Endothelial cell of umbilical vein (primary cell): ENCODE data around the gene NOP58. TPM values are rescaled to one million over a fixed set of nuclear protein-coding genes. Genes with fewer than 3 reads are reported as not detected.

Source experiments
- BruUV-seq: library from RNA; stranded (reverse); fragments of 400-500 nt; replicated peaks from 2 replicates; lab custom pipeline; 2021; lab: Mats Ljungman, UMichigan
- CTCF ChIA-PET: fragments of 300-600, 350-600 bp; sonication (Branson Sonifier 250); formaldehyde crosslinking; loops from one replicate; lab custom pipeline; 2021; ENCODE audit warnings: antibody characterized with exemption, inconsistent platforms; lab: Charles Lee
- POLR2A ChIA-PET: fragments of 300-600, 350-600 bp; sonication (Branson Sonifier 250); formaldehyde crosslinking; loops from one replicate; lab custom pipeline; 2021; ENCODE audit warnings: antibody characterized with exemption, inconsistent platforms; lab: Charles Lee
- DNase-seq: peaks from one replicate; pipeline ENCODE4 v3.0.0-alpha.2; 2011; ENCODE audit warnings: low read depth, low spot score
- FAIRE-seq: peaks from 2 replicates; lab custom pipeline; 2011; peaks lifted over from hg19 to GRCh38; lab: Jason Lieb, UNC
- H2AFZ ChIP-seq: 2 replicates; pipeline ENCODE4 v1.6.0; 2012; ENCODE audit warnings: low read depth, low read length, control low read depth, inconsistent platforms
- H3K27ac ChIP-seq: 2 replicates; pipeline ENCODE4 v1.5.1; 2011; ENCODE audit warnings: low read depth, mild to moderate bottlenecking, control low read depth, low read length, moderate library complexity; ENCODE audit not compliant: insufficient read depth
- H3K27me3 ChIP-seq, 2 experiments: 2 replicates each; pipeline versions ENCODE4 v1.6.0 to v1.6.1; 2011; ENCODE audit warnings: low read length in 2 of 2, mixed read lengths in 1 of 2; ENCODE audit not compliant: control insufficient read depth in 2 of 2, insufficient read depth in 2 of 2
- H3K36me3 ChIP-seq, 2 experiments: 2 replicates in 1 of 2; 3 replicates in 1 of 2; pipeline ENCODE4 v1.5.1; 2011; ENCODE audit warnings: low read length in 2 of 2, mild to moderate bottlenecking in 1 of 2, moderate library complexity in 1 of 2; ENCODE audit not compliant: control insufficient read depth in 2 of 2, insufficient read depth in 2 of 2; ENCODE audit errors: extremely low read depth in 1 of 2
- H3K4me1 ChIP-seq: 3 replicates; pipeline ENCODE4 v1.5.1; 2011; ENCODE audit warnings: mild to moderate bottlenecking, low read length; ENCODE audit not compliant: control insufficient read depth, insufficient read depth; ENCODE audit errors: extremely low read depth
- H3K4me2 ChIP-seq: 2 replicates; pipeline ENCODE4 v1.6.1; 2011; ENCODE audit warnings: low read length, control low read depth, mixed read lengths; ENCODE audit not compliant: insufficient read depth
- H3K4me3 ChIP-seq, 3 experiments: fragments of 200-600 bp in 1 of 3; sonication (generic), shearing (Covaris generic) in 1 of 3; replicated peaks in 1 of 3; 2 replicates each; pipeline ENCODE4 v1.5.1; 2011 to 2016; ENCODE audit warnings: control low read depth in 3 of 3, low read length in 3 of 3, mild to moderate bottlenecking in 2 of 3, inconsistent platforms in 1 of 3, low read depth in 1 of 3, moderate library complexity in 1 of 3; ENCODE audit not compliant: insufficient read depth in 1 of 3
- H3K79me2 ChIP-seq: 2 replicates; pipeline ENCODE4 v1.6.0; 2012; ENCODE audit warnings: low read length, inconsistent platforms; ENCODE audit not compliant: control insufficient read depth, insufficient read depth
- H3K9ac ChIP-seq: replicated peaks from 2 replicates; pipeline ENCODE3; 2011; ENCODE audit warnings: low read length, control low read depth; ENCODE audit not compliant: insufficient read depth; ENCODE audit errors: extremely low read depth
- H3K9me1 ChIP-seq: replicated peaks from 3 replicates; pipeline ENCODE4 v1.6.0; 2011; ENCODE audit warnings: mild to moderate bottlenecking, low read length; ENCODE audit not compliant: control insufficient read depth, insufficient read depth; ENCODE audit errors: extremely low read depth
- H3K9me3 ChIP-seq: replicated peaks from 2 replicates; pipeline ENCODE4 v1.5.1; 2012; ENCODE audit warnings: low read length, inconsistent platforms; ENCODE audit not compliant: control insufficient read depth, insufficient read depth
- H4K20me1 ChIP-seq: replicated peaks from 2 replicates; pipeline ENCODE3; 2011; ENCODE audit warnings: mild to moderate bottlenecking, low read length; ENCODE audit not compliant: control insufficient read depth, insufficient read depth; ENCODE audit errors: extremely low read depth
- EZH2 ChIP-seq: IDR thresholded peaks from 2 replicates; pipeline ENCODE4 v1.6.1; 2012; ENCODE audit warnings: borderline replicate concordance, low read depth, mild to moderate bottlenecking, moderate library complexity, low read length, inconsistent platforms; ENCODE audit not compliant: severe bottlenecking
- FOS ChIP-seq: IDR thresholded peaks from 2 replicates; pipeline ENCODE4 v1.6.1; 2011; ENCODE audit warnings: mild to moderate bottlenecking, low read length, moderate library complexity, borderline replicate concordance; ENCODE audit not compliant: insufficient read depth
- GATA2 ChIP-seq: IDR thresholded peaks from 2 replicates; pipeline ENCODE4 v1.7.0; 2011; ENCODE audit warnings: low read depth, mild to moderate bottlenecking, moderate library complexity, mixed read lengths, low read length; ENCODE audit not compliant: insufficient read length, insufficient read depth
- JUN ChIP-seq: IDR thresholded peaks from 2 replicates; pipeline ENCODE4 v1.6.1; 2011; ENCODE audit warnings: borderline replicate concordance, low read depth; ENCODE audit not compliant: insufficient read length, insufficient read depth
- MYC ChIP-seq: IDR thresholded peaks from one replicate; pipeline ENCODE4 v1.6.1; 2011; ENCODE audit warnings: mild to moderate bottlenecking, low read depth, low read length
- POLR2A ChIP-seq: IDR thresholded peaks from 2 replicates; pipeline ENCODE4 v1.6.1; 2012; ENCODE audit warnings: low read depth, mild to moderate bottlenecking, control low read depth, low read length
- POLR2AphosphoS5 ChIP-seq: IDR thresholded peaks from 2 replicates; pipeline ENCODE4 v1.6.1; 2012; ENCODE audit warnings: low read depth, mild to moderate bottlenecking, control low read depth, low read length, moderate library complexity; ENCODE audit not compliant: insufficient read depth
- dilution Hi-C: fragments of 300-500 bp; cut with MboI; formaldehyde crosslinking; loops from one replicate; pipeline ENCODE4 v1.15.0; 2019; ENCODE audit warnings: low sequenced_read_pairs; ENCODE audit not compliant: extremely low pct_ligation_motif_present
- intact Hi-C: fragments of 100-400 bp; cut with micrococcal nuclease; formaldehyde crosslinking; loops from one replicate; pipeline ENCODE4 v1.10.0; 2022
- polyA plus RNA-seq, 4 experiments: library from polyadenylated mRNA; depleted of rRNA in 3 of 4; stranded (reverse) in 3 of 4; unstranded in 1 of 4; fragments of >200 nt; gene quantifications; 2 replicates each; pipeline versions ENCODE4 v1.2.1 to v1.2.3, GENCODE V29; 2011 to 2012; ENCODE audit warnings: missing spikeins in 1 of 4
- total RNA-seq: library from RNA; stranded (reverse); gene quantifications from 2 replicates; pipeline ENCODE4 v1.2.3, GENCODE V29; 2021
- TF ChIP-seq, protein P1 (sequence below), 2 donors: IDR thresholded peaks; 1 replicate in 1 of 2; 2 replicates in 1 of 2; pipeline ENCODE4 v1.5.1; 2011; ENCODE audit warnings: low read length in 2 of 2, mild to moderate bottlenecking in 2 of 2, moderate library complexity in 2 of 2, control low read depth in 1 of 2, inconsistent platforms in 1 of 2, low read depth in 1 of 2; ENCODE audit not compliant: insufficient read depth in 1 of 2; ENCODE audit errors: extremely low read depth in 1 of 2
- TF ChIP-seq, protein P2 (sequence below): IDR thresholded peaks from 2 replicates; pipeline ENCODE4 v1.6.1; 2011; ENCODE audit not compliant: insufficient read depth, insufficient read length

The NOP58 gene
- total and polyA plus RNA-seq, 2 donors (not counting 3 experiments of a cell fraction or from before 2014, with no cell fraction given), result 21.7 to 71.4 TPM

DNA sequence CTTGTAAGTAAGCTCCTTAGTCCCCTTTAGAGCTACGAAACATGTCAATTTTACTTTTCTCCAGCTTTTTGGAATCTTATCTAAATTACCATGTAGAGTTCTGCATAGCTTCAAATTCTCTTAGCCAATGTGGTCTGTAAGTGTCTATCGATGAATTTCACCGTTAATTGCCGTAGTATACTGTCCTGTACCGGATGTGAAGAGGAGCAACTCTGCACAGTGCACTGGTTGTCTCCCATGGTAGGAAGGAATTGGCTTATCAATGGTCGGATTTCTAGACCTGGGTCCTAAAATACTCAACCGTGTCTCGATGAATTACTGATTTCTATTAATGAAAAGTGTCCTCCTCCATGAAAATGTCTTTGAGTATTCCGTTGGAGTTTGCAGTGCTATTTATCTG lies 1.9 kb downstream of the NOP58 start:
- dilution Hi-C loops, result no loop called here
- Histone ChIP-seq H4K20me1 (no peaks in the 10 kb centered on the region), H3K9me1 (no peaks in the 10 kb centered on the region), H2AFZ (no peak overlapping the region), H3K79me2 (peaks cover 69% of the 10 kb centered on the region), H3K36me3 (no peaks in the 10 kb centered on the region), H3K9ac (peak overlapping the region; percentile 95), H3K4me1 (peaks cover 24% of the 10 kb centered on the region), H3K9me3 (no peaks in the 10 kb centered on the region), H3K4me3 (peak overlapping the region; percentile 43 to 96 (median 56)), H3K27me3 (no peaks in the 10 kb centered on the region), H3K4me2 (peak overlapping the region; percentile 96), H3K27ac (no peak overlapping the region)
- no TSS peak for BruUV-seq
- TF ChIP-seq GATA2 (no peak), MYC (no peak), EZH2 (no peak), FOS (no peak), POLR2AphosphoS5 (no peak), JUN (no peak), POLR2A (no peak)
- TF ChIP-seq, protein P1, sequence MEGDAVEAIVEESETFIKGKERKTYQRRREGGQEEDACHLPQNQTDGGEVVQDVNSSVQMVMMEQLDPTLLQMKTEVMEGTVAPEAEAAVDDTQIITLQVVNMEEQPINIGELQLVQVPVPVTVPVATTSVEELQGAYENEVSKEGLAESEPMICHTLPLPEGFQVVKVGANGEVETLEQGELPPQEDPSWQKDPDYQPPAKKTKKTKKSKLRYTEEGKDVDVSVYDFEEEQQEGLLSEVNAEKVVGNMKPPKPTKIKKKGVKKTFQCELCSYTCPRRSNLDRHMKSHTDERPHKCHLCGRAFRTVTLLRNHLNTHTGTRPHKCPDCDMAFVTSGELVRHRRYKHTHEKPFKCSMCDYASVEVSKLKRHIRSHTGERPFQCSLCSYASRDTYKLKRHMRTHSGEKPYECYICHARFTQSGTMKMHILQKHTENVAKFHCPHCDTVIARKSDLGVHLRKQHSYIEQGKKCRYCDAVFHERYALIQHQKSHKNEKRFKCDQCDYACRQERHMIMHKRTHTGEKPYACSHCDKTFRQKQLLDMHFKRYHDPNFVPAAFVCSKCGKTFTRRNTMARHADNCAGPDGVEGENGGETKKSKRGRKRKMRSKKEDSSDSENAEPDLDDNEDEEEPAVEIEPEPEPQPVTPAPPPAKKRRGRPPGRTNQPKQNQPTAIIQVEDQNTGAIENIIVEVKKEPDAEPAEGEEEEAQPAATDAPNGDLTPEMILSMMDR (IDR thresholded peaks at IDR 0.05; ENCODE audit: extremely low read depth in 1 of 2, insufficient read depth in 1 of 2, low read depth in 1 of 2, low read length in 2 of 2), result no peak
- TF ChIP-seq, protein P2, sequence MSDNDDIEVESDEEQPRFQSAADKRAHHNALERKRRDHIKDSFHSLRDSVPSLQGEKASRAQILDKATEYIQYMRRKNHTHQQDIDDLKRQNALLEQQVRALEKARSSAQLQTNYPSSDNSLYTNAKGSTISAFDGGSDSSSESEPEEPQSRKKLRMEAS, result no peak
- CTCF ChIA-PET, result interaction anchor here (2.3 kb wide), 1 partner anchor 11 kb away, joined by 12 read pairs; no protein-coding TSS in a partner anchor
- POLR2A ChIA-PET, result interaction anchor here (0.7 kb wide), 1 partner anchor 368 kb away, joined by 3 read pairs; no protein-coding TSS in a partner anchor
- DNase-seq, result no peak
- peak; percentile 47 for FAIRE-seq
- intact Hi-C loops, result loop anchor here (5.0 kb wide), 1 partner anchor 45 kb away; no protein-coding TSS in a partner anchor
